Neural cell (in vitro differentiated cells): ENCODE data around the gene SLC43A1. TPM values are rescaled to one million over a fixed set of nuclear protein-coding genes. Genes with fewer than 3 reads are reported as not detected.

Source experiments
- H2AFZ ChIP-seq: fragments of 200-600, 300-800 bp; sonication (generic), shearing (Covaris generic); 2 replicates; pipeline ENCODE4 v1.6.0; 2014; ENCODE audit warnings: low read depth, mild to moderate bottlenecking, antibody characterized with exemption, low read length, moderate library complexity
- H3F3A ChIP-seq: fragments of 200-600 bp; shearing (Covaris generic); 2 replicates; pipeline ENCODE4 v1.6.1; 2016; ENCODE audit warnings: mild to moderate bottlenecking, moderate library complexity, mixed read lengths, antibody characterized with exemption, low read length; ENCODE audit not compliant: insufficient read depth, poor library complexity, severe bottlenecking
- H3K27ac ChIP-seq: fragments of 200-600, 300-800 bp; sonication (generic), shearing (Covaris generic); 2 replicates; pipeline ENCODE4 v1.5.1; 2014; ENCODE audit warnings: mild to moderate bottlenecking, low read length, moderate library complexity
- H3K27me3 ChIP-seq: fragments of 300-800, 200-600 bp; sonication (generic), shearing (Covaris generic); 2 replicates; pipeline ENCODE4 v1.6.0; 2014; ENCODE audit warnings: mild to moderate bottlenecking, low read depth, low read length, moderate library complexity; ENCODE audit not compliant: insufficient read depth
- H3K36me3 ChIP-seq: fragments of 300-800, 200-600 bp; sonication (generic), shearing (Covaris generic); 2 replicates; pipeline ENCODE4 v1.5.1; 2014; ENCODE audit warnings: mild to moderate bottlenecking, antibody characterized with exemption, low read length, moderate library complexity; ENCODE audit not compliant: insufficient read depth
- H3K4me2 ChIP-seq: fragments of 300-800, 200-600 bp; sonication (generic), shearing (Covaris generic); 2 replicates; pipeline ENCODE4 v1.6.0; 2014; ENCODE audit warnings: mild to moderate bottlenecking, low read length
- H3K4me3 ChIP-seq: fragments of 300-800, 200-600 bp; sonication (generic), shearing (Covaris generic); 2 replicates; pipeline ENCODE4 v1.5.1; 2014; ENCODE audit warnings: mild to moderate bottlenecking, low read length, moderate library complexity
- H3K79me2 ChIP-seq: fragments of 200-600 bp; shearing (Covaris generic); replicated peaks from 2 replicates; pipeline ENCODE4 v1.6.0; 2014; ENCODE audit warnings: mild to moderate bottlenecking, low read length, moderate library complexity; ENCODE audit not compliant: insufficient read depth
- H3K9ac ChIP-seq: fragments of 300-800, 200-600 bp; sonication (generic), shearing (Covaris generic); 2 replicates; pipeline ENCODE4 v1.6.1; 2016; ENCODE audit warnings: mild to moderate bottlenecking, low read length, mixed read lengths
- H3K9me2 ChIP-seq: fragments of 200-600 bp; shearing (Covaris generic); 2 replicates; pipeline ENCODE4 v1.6.1; 2016; ENCODE audit warnings: mild to moderate bottlenecking, low read length, mixed read lengths; ENCODE audit not compliant: insufficient read depth
- H3K9me3 ChIP-seq: fragments of 200-600, 300-800 bp; sonication (generic), shearing (Covaris generic); 2 replicates; pipeline ENCODE4 v1.6.1; 2016; ENCODE audit warnings: mild to moderate bottlenecking, mixed run types, low read length, moderate library complexity, mixed read lengths
- H4K20me1 ChIP-seq: fragments of 200-600 bp; shearing (Covaris generic); 2 replicates; pipeline ENCODE4 v1.6.1; 2016; ENCODE audit warnings: mild to moderate bottlenecking, mixed run types; ENCODE audit not compliant: insufficient read depth
- CTCF ChIP-seq: fragments of 450-650 bp; IDR thresholded peaks from 2 replicates; pipeline ENCODE4 v1.5.1; 2014; ENCODE audit warnings: antibody characterized with exemption, mild to moderate bottlenecking, moderate library complexity; ENCODE audit not compliant: poor library complexity, severe bottlenecking
- EP300 ChIP-seq: fragments of 450-650 bp; conservative IDR thresholded peaks from 2 replicates; pipeline ENCODE4 v1.6.1; 2014; ENCODE audit warnings: antibody characterized with exemption, mild to moderate bottlenecking, moderate library complexity; ENCODE audit not compliant: poor library complexity, severe bottlenecking
- EZH2 ChIP-seq: fragments of 200-600, 300-800 bp; shearing (Covaris generic), sonication (generic); IDR thresholded peaks from 2 replicates; pipeline ENCODE4 v1.6.1; 2014; ENCODE audit warnings: antibody characterized with exemption, low read length, borderline replicate concordance, mild to moderate bottlenecking; ENCODE audit not compliant: insufficient read depth, poor library complexity, severe bottlenecking
- MXI1 ChIP-seq: fragments of 450-650 bp; conservative IDR thresholded peaks from 2 replicates; pipeline ENCODE4 v1.6.1; 2014; ENCODE audit warnings: antibody characterized with exemption, mild to moderate bottlenecking; ENCODE audit not compliant: poor library complexity, severe bottlenecking
- POLR2AphosphoS5 ChIP-seq: IDR thresholded peaks from 2 replicates; pipeline ENCODE4 v1.6.1; 2012
- RAD21 ChIP-seq: fragments of 450-650 bp; conservative IDR thresholded peaks from 2 replicates; pipeline ENCODE4 v1.6.1; 2014; ENCODE audit warnings: antibody characterized with exemption, mild to moderate bottlenecking, moderate library complexity
- REST ChIP-seq: IDR thresholded peaks from 2 replicates; pipeline ENCODE4 v1.6.1; 2012; ENCODE audit warnings: borderline replicate concordance
- SMC3 ChIP-seq: fragments of 450-650 bp; conservative IDR thresholded peaks from 2 replicates; pipeline ENCODE4 v1.6.1; 2014; ENCODE audit warnings: antibody characterized with exemption, mild to moderate bottlenecking, moderate library complexity; ENCODE audit not compliant: poor library complexity
- TAF1 ChIP-seq: IDR thresholded peaks from 2 replicates; pipeline ENCODE4 v1.6.1; 2012; ENCODE audit warnings: low read depth
- polyA minus RNA-seq: library from RNA; depleted of rRNA, polyadenylated mRNA; stranded (reverse); fragments of >200 nt; gene quantifications from 2 replicates; pipeline ENCODE4 v1.2.3, GENCODE V29; 2014
- polyA plus RNA-seq: library from polyadenylated mRNA; depleted of rRNA; stranded (reverse); fragments of >200 nt; gene quantifications from 2 replicates; pipeline ENCODE4 v1.2.3, GENCODE V29; 2014

The SLC43A1 gene
- polyA plus RNA-seq (2.5 and 3.3 TPM in 2 replicates), polyA minus RNA-seq (1.7 and 2.4 TPM in 2 replicates)

GRCh38 chr11:57515332-57516060 lies at the start of gene SLC43A1:
Gene SLC43A1, minus strand, starts transcription at chr11:57515702. Its CDS starts 1,591 bp downstream, at chr11:57514111.
- peak within 1 kb of the TSS; percentile 30 for H3K9ac ChIP-seq
- no peaks in the 10 kb centered on the region for H3K36me3 ChIP-seq
- TF ChIP-seq TAF1 (no peak), RAD21 (no peak), CTCF (no peak), SMC3 (peak; percentile 10), REST (no peak), EZH2 (peak; percentile 13), POLR2AphosphoS5 (no peak), EP300 (no peak), MXI1 (no peak)
- H3K9me2 ChIP-seq, result no peaks in the 10 kb centered on the region
- H3K4me2 ChIP-seq, result peak within 1 kb of the TSS; percentile 42
- peaks cover 58% of the 10 kb centered on the region for H3K27me3 ChIP-seq
- peak within 1 kb of the TSS; percentile 77 for H3K4me3 ChIP-seq
- H3F3A ChIP-seq, result no peaks in the 10 kb centered on the region
- no peaks in the 10 kb centered on the region for H4K20me1 ChIP-seq
- H2AFZ ChIP-seq, result no peak within 1 kb of the TSS
- H3K79me2 ChIP-seq, result no peaks in the 10 kb centered on the region
- H3K9me3 ChIP-seq, result no peaks in the 10 kb centered on the region
- no peak within 1 kb of the TSS for H3K27ac ChIP-seq

- H3K9ac ChIP-seq, result no peak overlapping the region
- no peak for TF ChIP-seq SMC3
- no peak overlapping the region for H3K4me2 ChIP-seq
These were observed 47.1 kb upstream of the SLC43A1 start for GRCh38 chr11:57562596-57562995.

More at GRCh38 chr11:57562596-57562995, 47.1 kb upstream of the SLC43A1 start:
- Histone ChIP-seq H3K9me3 (no peaks in the 10 kb centered on the region), H3K27ac (no peak overlapping the region), H3K4me3 (no peak overlapping the region), H2AFZ (no peak overlapping the region), H3F3A (no peaks in the 10 kb centered on the region), H4K20me1 (no peaks in the 10 kb centered on the region), H3K36me3 (no peaks in the 10 kb centered on the region), H3K79me2 (peaks cover 37% of the 10 kb centered on the region), H3K9me2 (no peaks in the 10 kb centered on the region), H3K27me3 (no peaks in the 10 kb centered on the region)
